Amygdala (tissue), 56 donors: Measurements from ENCODE around the gene NCKIPSD.

Source experiments
- DNase-seq, 56 donors: peaks; one replicate each; lab custom pipeline; 2025; lab: John Stamatoyannopoulos, UW

Gene NCKIPSD

GRCh38 chr3:48651771-48652170, 33.9 kb downstream of the NCKIPSD start:
- DNase-seq = no peak

GRCh38 chr3:48650723-48651122, 35.0 kb downstream of the NCKIPSD start:
- no peak for DNase-seq

- no peak for DNase-seq
Measured at GRCh38 chr3:48648188-48648850, 37.4 kb downstream of the NCKIPSD start.

GRCh38 chr3:48647714-48648113, 38.0 kb downstream of the NCKIPSD start:
- DNase-seq = no peak

- DNase-seq = peak in 2 of 56 donors; percentile 6 to 7
Measured at GRCh38 chr3:48644898-48645760, 40.6 kb downstream of the NCKIPSD start.

- no peak for DNase-seq
Measured at GRCh38 chr3:48642605-48643004, 43.1 kb downstream of the NCKIPSD start.

GRCh38 chr3:48641396-48641795, 44.3 kb downstream of the NCKIPSD start:
- DNase-seq = no peak

- DNase-seq = no peak
Measured at GRCh38 chr3:48639944-48640606, 45.6 kb downstream of the NCKIPSD start.

- no peak for DNase-seq
Measured at GRCh38 chr3:48637305-48637704, 48.4 kb downstream of the NCKIPSD start.

- no peak for DNase-seq
Measured at GRCh38 chr3:48636149-48636655, 49.5 kb downstream of the NCKIPSD start.

- DNase-seq = peak; percentile 35 to 99 (median 93)
Measured at GRCh38 chr3:48635222-48636021, 50.3 kb downstream of the NCKIPSD start, which contains the start of gene SLC26A6. Gene SLC26A6, minus strand, starts transcription at chr3:48635461. Its CDS starts 68 bp downstream, at chr3:48635393.

- DNase-seq = peak in 14 of 56 donors; percentile 14 to 69 (median 40)
Measured at GRCh38 chr3:48634661-48635221, 51.0 kb downstream of the NCKIPSD start.

GRCh38 chr3:48633743-48634142, 52.0 kb downstream of the NCKIPSD start:
- no peak for DNase-seq

- DNase-seq = no peak
Measured at GRCh38 chr3:48633256-48633655, 52.5 kb downstream of the NCKIPSD start.

- no peak for DNase-seq
Measured at GRCh38 chr3:48631516-48632448, 53.9 kb downstream of the NCKIPSD start.

GRCh38 chr3:48630833-48631232, 54.9 kb downstream of the NCKIPSD start:
- no peak for DNase-seq

GRCh38 chr3:48630407-48630806, 55.3 kb downstream of the NCKIPSD start:
- no peak for DNase-seq

GRCh38 chr3:48629894-48630293, 55.8 kb downstream of the NCKIPSD start:
- DNase-seq = no peak
